HG02759 (cell line): ENCODE measurements around the gene GAS2L1.
A peak's percentile ranks its signal among the peaks of the same experiment; 100 is the strongest.

Experiments
- ATAC-seq: cut with Tn5 transposase; IDR thresholded peaks from one replicate; pipeline ENCODE4 v1.9.1; 2021; ENCODE audit warnings: mild to moderate bottlenecking, moderate library complexity; ENCODE audit not compliant: unreplicated experiment

The GAS2L1 gene

DNA sequence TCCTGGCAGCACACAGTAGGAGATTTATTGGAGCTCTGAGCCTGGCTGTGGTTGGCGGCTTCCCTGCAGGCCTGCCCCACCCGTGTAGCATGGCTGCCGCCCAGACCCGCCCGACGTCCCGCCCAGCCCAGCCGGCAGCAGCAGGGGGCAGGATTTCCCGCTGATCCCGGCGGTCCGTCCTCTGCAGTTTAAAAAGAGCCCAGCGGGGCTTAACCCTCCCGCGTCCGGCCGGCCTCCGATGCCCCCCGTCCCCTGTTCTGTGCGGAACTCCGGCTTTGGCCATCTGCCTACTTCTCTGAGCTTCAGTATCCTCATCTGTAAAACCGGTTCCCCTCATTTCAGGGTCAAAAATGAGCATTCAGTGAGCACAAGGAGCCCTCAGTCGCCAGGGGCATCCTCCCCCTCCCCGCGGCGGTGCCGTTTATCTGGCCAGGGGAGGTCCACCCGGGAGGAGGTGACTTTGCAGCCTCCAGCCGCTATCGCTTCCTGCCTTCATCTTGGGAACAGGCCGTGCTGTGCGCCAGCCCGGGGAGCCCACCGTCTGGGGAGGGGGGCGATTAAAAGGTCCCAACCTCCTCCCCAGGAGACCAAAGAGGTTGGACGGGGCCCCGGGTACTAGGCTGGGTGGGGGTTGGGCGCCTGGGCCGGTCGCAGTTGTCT is at the start of gene GAS2L1:
Gene GAS2L1, plus strand, starts transcription at position 476 of the 660 bp plus-strand sequence. CDS start 1,456 bp downstream, outside the sequence.
- ATAC-seq: no peak

- no peak for ATAC-seq
These were observed 48.7 kb upstream of the GAS2L1 start for GRCh38 chr22:29257751-29258181.

DNA sequence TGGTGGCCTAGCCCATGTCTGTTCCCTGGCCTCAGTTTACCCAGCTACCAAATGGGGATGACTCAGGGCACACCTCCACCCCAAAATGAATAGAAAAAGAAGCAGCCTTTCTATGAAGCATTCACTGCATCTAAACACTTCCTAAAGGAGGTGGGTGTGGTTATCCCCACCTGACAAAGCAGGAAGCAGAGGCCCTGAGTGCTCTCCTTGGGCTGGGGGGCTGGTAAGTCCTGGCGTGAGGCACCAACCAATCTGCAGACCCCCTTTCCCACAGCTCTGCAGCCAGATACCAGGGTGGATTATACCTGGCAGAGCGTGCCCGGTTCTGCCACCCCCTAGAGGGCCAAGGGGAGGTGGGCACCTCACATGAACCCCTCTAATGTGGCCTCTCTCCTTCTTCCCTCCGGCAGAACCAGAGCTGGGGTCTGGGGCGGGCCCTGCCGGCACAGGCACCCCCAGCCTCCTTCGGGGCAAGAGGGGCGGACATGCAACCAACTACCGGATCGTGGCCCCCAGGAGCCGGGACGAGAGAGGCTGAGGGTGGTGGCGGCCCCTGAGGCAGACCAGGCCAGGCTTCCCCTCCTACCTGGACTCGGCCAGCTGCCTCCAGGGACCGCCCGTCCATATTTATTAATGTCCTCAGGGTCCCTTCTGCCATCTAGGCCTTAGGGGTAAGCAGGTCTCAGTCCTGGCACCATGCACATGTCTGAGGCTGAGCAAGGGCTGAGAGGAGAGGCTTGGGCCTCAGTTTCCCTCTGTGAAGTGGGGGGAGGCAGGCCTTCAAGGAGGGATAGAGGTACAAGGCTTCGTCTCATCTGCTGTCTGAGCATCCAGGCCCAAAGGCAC is 47.8 kb upstream of the GAS2L1 start:
- ATAC-seq: no peak

- ATAC-seq: no peak
These were observed 47.1 kb upstream of the GAS2L1 start for GRCh38 chr22:29259253-29259899.

DNA sequence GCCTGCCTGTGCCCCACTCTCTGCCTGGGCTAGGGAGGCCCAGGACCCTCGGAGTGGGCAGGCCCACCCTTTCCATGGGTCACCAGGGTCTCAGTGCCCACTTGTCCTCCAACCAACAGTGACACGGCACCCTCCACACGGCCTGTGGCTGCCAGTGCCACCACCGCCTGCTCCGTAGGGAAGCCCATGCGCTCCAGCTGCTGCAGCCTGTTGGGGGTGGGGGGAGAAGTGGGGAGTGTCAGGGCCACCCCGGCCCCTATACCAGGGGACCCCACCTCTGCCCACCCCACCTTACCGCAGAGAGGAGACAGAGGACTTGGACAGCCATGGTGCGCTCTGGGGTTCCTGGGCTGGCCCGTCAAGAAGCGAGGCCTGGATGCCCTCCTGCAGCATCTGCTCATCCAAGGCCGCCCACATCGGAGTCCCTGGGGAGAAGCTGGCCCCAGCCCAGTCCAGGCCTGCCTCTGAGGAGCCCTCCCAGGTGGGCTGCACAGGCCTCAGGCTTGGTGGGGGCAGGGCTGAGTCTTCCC is 46.4 kb upstream of the GAS2L1 start:
- ATAC-seq: no peak

DNA sequence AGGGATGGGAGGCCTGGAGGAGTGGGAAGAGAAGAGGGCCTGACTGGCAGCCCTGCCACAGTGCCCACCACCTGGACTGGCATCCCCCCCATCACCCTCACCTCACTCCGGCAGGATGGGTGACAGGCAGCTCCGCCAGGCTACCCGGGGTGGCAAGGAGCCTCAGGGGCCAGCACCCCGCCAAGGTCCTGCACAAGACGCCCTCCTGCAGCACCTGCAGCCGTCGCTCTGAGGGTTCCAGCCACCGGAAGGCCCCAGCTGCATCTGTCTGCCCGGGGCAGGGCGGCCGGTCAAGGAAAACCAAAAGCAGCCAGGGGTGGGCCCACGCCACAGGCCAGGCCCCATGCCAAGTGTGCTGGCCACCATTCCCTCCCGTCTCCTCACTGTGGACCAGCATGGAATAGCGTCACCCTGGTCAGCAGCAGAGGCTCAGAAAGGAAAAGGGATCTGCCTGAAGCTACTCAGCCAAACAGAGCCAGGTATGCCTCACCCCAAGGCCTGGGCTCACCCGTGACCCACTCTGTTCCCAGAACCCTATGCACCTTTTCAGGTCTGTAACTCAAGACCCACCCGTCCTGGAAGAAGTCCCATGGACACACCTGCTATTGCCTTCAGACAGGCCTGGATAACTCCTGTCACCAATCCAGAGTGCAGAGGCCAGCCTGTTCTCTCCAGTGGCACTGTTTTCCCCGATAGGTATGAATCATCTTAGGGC is 45.7 kb upstream of the GAS2L1 start:
- no peak for ATAC-seq

GRCh38 chr22:29263791-29264276 is 42.6 kb upstream of the GAS2L1 start:
- ATAC-seq: no peak

DNA sequence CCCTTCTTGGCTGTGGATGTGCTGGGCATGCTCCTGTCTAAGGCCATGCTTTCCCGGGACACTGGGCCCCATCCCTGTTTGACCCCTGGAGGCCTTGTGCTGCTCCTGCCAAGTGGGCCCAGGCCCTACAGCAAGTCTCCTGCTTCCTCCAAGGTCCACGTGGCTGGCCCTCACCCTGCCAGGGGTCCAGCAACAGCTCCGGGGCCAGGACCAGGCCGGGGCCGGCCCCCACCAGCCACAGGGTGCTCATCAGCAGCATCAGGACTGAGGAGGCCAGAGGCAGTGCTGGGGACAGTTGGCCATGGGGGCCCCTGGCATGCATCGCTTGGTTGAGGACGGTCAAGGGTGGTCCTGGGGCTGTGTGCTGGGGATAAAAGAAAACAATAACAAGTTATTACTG is 41.1 kb upstream of the GAS2L1 start:
- ATAC-seq: no peak

DNA sequence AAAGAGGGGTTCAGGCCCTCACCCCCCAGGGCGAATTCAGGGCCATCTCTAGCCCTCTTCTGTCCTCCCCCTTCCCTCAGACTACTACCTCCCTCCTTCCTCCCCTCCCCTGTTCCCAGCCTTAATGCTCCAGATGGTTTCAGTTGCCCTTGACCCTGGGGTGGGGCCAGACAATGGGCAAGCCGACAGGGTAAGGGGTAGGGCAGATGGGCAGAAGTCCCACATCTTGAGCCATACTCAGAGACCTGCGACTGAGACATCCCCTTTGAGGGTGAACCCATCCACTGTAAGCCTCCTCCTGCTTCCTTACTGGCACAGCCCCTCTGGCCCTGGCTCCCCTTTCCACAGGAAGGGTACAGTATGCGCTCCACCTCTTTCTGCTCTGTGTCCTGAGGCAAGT is 40.5 kb upstream of the GAS2L1 start:
- ATAC-seq: no peak

GRCh38 chr22:29266564-29267461 is 39.6 kb upstream of the GAS2L1 start:
- no peak for ATAC-seq

DNA sequence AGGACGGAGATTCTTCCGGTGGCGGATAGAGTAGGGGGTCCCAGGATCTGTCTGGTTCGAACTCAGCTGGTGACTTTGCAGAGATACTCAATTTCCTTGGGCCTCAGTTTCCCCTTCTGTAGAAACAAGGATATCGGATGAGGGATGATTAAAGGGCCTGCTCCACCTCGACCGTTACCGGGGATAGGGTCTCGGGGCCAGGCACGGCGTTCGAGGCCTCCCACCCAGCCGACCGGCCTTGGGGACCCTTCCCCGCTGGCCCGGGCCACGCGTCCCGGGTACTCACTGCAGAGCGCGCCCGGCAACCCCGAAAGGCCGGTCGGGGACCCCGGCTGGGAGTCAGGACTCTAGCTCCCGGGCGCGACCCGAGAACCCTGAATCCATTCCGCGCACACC is 39.0 kb upstream of the GAS2L1 start:
- no peak for ATAC-seq

GRCh38 chr22:29267858-29268510 is 38.5 kb upstream of the GAS2L1 start, which contains the start of the genes EWSR1 and RHBDD3:
Gene EWSR1 (plus strand): TSS chr22:29268268. CDS start chr22:29268337, 69 bp downstream.
Gene RHBDD3 (minus strand): TSS chr22:29267981. CDS start chr22:29265626, 2,355 bp downstream.
- peak; percentile 77 for ATAC-seq

DNA sequence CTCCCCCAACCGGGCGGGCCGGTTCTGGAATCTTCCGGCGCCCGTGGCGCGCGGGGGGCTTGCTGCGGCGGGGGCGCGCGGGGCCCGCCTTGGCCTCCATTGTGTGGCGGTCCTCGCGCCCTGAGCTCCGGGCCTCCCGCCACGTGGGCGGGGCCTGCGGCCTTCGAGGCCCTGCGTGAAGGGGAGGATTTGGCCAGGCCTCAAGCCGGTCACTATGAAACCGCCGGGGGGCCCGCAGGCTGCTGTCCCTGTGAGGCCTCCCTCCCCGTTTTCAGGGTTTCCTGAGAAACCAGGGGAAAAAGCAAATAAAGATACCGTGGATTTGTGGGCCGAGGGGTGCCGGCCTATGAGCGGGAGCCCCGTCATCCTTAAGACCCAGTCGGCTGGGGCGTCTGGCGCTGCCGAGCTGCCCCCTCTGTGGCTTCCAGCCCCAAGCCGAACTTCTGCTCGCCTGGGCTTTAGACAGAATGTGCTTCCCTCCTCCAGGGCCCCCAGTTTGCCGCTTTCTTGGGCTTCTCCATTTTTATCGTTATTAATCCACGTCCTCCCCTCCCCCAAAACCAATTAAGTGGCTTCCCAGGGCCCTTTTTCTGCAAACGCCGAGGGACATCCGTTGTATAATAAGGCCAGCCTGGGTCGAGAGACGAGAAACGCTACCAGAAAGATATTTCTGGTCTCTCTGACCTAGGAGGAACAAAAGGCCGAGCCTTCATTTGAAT is 37.8 kb upstream of the GAS2L1 start:
- peak; percentile 38 for ATAC-seq

DNA sequence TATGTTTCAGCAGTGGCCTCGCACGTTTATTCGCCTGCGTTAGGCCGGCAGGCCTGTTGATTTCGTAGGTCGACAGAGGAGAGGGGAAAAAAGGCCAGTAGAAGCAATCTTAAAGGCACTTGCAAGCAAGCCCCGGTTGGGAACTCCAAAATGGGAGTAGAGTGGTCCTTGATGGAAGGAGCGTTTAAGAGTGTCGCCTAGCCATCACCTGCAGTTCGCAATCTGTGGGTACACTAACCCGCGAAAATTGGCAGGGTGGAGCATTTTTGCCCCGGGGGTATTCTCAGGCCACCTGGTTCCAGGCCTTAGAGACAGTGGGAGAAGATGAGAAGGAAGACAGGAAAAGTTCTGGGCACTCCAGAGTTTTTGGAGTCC is 37.2 kb upstream of the GAS2L1 start:
- ATAC-seq: no peak

DNA sequence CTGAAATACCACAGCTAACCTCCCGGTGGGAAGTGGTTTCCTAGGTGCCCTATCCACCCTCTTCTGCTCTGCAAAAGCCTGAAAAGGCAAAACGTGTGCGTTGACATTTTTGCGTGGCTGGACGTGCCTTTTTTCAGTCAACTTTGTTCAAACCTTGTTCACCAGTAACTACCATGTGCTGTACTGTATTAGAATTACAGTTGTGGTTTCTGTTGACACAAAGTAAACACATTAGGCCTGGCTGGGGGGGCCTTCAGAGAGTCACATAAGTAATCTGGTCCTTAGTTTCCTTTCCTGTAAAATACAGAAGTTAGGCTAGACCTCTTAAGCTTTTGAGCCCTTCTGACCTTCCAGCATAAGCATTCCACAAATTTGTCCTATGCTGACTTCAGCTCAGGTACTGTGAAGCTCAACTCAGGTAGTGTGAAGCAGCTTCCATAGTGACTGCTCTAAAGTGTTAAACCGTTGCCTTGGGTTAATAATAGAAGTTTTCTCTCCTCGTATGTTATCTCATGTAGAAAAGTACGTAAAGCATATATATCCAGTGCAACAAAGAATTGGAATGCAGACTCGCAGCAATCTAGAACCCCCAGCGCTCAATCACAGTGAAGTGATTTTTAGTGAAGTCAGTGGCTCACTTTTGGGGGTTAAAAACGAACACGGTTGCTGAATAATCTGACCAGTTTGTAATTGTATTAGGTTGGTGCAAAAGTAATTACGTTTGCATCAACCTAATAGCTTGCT is 36.5 kb upstream of the GAS2L1 start:
- ATAC-seq: no peak

DNA sequence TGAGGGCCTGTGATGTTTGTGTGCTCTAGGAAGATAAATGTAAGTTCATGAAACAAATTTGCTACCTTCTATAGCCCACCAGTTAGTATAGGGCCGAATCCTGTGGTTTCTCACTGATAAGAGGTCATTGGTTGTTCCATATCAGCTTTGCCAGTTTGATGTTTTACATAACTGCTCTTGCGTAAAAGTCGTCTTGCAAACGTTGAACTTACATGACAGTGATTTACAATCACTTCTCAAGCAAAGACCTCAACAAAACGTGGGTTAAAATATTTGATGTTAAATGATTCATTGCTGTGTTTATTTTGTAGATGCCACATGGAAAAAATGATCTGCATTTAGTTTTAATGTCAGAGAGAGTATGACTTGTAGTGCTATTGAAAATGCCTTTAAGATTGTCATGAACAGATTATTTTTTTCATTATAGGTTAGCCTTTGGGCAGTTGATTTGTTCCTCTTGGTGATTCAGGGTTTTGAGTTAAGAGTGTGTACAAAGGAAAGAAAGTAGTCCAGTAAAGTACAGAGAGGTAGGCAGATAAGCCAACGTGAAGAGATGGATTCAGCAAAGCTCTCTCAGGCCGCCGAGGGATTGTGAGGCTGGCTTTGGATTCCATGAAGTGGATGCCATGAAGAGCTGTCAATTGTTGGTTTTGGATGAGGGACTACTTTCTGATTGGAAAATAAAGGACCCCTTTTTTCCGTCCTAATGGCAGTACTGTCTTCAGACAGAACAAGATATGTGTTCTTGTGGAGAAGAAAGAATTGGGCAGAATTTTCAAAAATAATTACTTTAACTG is 35.8 kb upstream of the GAS2L1 start:
- ATAC-seq: no peak

- ATAC-seq: no peak
These were observed 33.8 kb upstream of the GAS2L1 start for GRCh38 chr22:29272624-29273023.
